Astrocyte of the hippocampus (primary cell): ENCODE results near the gene RHOJ.
"Not testable (repeated sequence)": the region's sequence is repeated elsewhere in the genome, so short reads cannot be mapped to it uniquely, and the experiment has no call there.

Experiments
- DNase-seq: peaks from one replicate; pipeline ENCODE4 v3.0.0; 2011; ENCODE audit warnings: low read depth, low spot score

RHOJ gene

DNA sequence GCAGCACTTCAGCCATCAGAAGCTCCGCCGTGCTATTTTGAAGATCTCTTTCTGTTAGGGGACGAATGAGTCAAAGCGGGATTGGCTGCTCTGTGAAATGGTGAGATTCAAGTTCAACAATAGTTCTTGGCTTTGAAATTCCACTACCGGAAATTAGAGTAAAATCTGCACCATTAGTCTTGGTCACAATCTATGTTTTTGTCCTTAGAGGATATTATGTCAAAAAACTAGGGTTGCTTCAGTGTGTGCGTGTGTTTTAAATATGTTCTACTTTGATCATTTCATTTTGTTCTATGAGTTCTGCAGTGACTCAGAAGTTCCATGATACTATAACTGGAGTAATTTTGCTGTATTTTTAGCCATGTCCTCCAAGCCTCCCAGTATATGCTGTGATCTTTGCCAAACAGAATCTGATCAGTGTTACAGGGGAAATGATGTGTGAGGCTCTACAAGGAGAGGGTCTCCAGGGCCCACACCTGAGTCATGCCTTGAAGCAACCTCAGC, 91.9 kb downstream of the RHOJ start:
- no peak for DNase-seq

DNA sequence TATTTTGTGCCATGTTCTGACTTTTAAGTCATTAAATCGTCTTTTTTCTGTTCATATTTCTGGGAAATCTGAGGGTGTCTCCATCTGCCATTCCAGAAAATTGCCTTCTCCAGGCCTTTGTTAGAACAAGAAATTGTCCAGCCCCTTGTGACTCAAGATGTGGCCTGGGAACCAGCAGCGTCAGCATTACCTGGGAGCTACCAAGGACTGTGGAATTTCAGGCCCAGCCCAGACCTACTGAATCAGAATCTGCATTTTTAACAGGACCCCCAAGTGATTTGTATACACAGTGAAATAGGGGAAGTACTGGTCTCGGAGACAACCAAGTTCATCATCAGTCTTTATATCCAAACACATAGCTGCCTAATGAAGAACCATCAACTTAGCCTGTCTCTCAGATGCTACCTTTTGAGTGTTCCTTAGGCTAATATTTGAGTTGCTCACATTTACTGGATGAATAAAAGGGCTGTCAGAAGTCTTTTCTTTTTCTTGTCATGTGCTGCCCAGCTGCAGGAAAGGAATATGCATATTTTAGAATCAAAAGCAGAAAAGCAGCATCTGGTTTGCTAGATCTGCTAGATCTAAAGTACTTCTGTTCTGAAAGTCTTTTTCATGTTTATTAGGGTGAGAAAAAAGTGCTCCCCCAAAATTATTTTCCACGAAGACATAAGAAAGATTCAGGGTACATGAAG, 93.3 kb downstream of the RHOJ start:
- DNase-seq, result no peak

- DNase-seq, result peak; percentile 32
These were observed 95.3 kb downstream of the RHOJ start for GRCh38 chr14:63299351-63300110.

- no peak for DNase-seq
These were observed 96.6 kb downstream of the RHOJ start for GRCh38 chr14:63300854-63301253.

GRCh38 chr14:63301891-63302534, 97.8 kb downstream of the RHOJ start:
- DNase-seq, result no peak

GRCh38 chr14:63304429-63304828, 100.2 kb downstream of the RHOJ start:
- not testable (repeated sequence) for DNase-seq

GRCh38 chr14:63308723-63309317, 104.6 kb downstream of the RHOJ start:
- peak; percentile 41 for DNase-seq

DNA sequence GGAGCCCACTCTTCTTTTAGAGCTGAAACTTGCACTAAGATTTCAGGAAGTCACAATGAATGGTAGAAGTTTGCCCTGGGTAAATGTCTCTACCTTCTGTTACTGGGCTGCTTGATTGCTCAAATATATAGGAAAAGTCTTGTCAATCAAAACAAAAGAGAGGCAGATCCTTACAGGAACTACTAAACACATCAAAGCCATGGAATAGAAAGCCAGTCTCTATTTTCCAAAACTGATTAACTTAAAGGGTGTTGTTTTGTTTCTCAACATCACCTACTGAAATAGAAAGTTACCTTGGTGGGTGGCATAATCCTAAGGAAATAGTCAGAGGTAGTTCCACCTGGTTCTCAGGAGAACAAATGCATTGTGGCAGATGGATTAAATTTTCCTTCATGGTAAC, 114.6 kb downstream of the RHOJ start, which contains the start of gene GPHB5:
GPHB5 (minus strand) TSS at position 101 of the 400 bp plus-strand sequence. CDS start 1,086 bp downstream, outside the sequence.
- DNase-seq, result no peak

DNA sequence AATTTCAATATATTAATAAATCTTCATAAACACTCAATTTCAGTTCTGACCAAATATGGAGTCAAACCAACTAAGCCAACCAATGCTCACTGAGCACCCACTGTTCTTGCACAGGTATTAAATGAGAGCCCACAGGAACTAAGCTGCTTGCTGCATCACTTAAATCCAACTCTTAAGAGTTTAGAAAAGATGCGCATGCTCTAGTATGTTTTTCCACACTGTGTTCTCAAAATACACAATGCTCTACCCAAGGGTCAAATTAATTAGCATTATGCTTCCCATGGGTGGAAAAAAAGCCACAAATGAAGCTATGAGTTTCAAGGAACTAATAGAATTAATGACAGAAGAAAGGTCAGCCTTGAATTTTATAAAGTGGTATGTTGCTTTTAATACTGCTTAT, 118.2 kb downstream of the RHOJ start:
- DNase-seq, result no peak

DNA sequence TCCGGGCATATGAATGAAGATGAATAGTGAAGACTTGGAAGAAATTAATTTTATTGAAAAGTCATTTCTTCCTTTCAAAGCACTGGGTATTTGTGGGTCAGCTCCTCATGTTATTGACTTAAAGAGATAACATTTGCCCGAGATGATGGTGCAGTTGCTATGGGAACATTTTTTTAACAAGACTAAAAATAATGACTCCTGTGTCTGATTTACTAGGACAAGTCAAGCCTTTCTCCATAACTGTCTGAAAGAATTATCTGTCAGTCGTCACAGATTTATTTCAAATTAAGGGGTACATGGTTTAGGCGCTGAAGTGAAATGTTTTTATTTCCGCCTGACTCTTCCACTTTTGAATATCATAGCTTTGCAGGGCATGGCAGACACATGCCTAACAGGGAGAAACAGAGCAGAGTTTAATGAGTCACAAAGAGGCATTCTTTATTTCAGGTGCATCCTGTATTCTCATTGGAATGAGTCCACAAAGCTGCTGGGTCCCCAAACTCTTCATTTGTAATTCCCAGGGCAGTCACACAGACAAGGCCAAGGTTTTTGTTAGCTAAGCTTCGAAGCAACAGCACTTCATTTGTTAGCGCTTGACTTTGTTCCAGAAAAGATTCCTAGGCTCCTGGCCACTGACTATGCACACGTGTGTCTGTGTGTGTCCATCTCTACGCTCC, 118.8 kb downstream of the RHOJ start:
- DNase-seq, result no peak

DNA sequence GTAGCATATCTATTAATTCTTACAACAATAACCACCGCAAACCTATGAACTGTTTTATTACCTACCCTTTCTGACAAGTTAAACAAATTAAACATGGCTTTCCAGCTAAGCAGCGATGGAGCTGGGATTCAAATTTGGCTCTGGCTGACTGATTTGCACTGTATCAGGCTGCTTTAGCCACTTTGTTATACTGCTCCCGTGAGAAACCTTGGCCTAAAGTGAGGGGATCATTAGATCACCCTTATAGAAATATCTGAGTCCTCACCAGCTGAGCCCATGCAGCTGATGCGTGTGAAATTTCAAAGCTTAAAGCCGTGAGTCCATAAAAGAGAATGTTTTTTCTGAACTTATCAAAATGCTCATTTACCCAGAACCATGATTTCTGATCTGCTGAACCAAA, 122.6 kb downstream of the RHOJ start:
- no peak for DNase-seq

- DNase-seq, result no peak
These were observed 124.8 kb downstream of the RHOJ start for GRCh38 chr14:63328787-63329737.

GRCh38 chr14:63342371-63342770, 138.1 kb downstream of the RHOJ start:
- DNase-seq, result no peak
